Measurements from ENCODE around the gene ATG16L1.

ATG16L1 gene

GRCh38 chr2:233251306-233252116, at the start of gene ATG16L1:
TSS of gene ATG16L1 (plus strand) at chr2:233251673. CDS start at chr2:233251828, 155 bp downstream.
- TF ChIP-seq, protein P1, sequence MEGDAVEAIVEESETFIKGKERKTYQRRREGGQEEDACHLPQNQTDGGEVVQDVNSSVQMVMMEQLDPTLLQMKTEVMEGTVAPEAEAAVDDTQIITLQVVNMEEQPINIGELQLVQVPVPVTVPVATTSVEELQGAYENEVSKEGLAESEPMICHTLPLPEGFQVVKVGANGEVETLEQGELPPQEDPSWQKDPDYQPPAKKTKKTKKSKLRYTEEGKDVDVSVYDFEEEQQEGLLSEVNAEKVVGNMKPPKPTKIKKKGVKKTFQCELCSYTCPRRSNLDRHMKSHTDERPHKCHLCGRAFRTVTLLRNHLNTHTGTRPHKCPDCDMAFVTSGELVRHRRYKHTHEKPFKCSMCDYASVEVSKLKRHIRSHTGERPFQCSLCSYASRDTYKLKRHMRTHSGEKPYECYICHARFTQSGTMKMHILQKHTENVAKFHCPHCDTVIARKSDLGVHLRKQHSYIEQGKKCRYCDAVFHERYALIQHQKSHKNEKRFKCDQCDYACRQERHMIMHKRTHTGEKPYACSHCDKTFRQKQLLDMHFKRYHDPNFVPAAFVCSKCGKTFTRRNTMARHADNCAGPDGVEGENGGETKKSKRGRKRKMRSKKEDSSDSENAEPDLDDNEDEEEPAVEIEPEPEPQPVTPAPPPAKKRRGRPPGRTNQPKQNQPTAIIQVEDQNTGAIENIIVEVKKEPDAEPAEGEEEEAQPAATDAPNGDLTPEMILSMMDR (IDR thresholded peaks at IDR 0.05; ENCODE audit: low read depth, low read length): peak; percentile 89
- peak within 1 kb of the TSS; percentile 91 for H3K4me3 ChIP-seq (ENCODE audit: low read depth, low read length)

- H3K4me3 ChIP-seq (ENCODE audit: low read depth, low read length): no peak overlapping the region
- TF ChIP-seq, protein P1 (IDR thresholded peaks at IDR 0.05; ENCODE audit: low read depth, low read length): no peak
Measured at GRCh38 chr2:233202531-233202944, 48.9 kb upstream of the ATG16L1 start.

DNA sequence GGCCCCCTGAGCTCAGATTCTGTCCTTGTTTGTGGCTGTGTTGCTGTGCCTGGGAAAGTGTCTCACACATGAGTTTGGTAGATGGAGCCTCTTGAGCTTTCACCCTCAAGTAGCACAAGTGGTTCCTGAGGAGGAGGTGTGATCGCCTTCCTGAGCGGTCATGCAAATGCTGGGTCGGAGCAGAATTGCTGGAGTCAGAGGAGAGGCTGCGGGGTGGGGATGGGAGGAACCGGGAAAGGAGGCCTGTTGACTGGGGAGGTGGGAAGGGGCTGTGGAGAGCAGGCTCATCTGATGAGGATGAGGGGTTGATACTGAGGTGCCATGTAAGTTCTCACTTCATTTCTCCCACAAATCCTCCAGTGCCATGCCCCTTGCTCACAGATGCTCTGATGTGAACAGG, 48.4 kb upstream of the ATG16L1 start:
- TF ChIP-seq, protein P1 (IDR thresholded peaks at IDR 0.05; ENCODE audit: low read depth, low read length): no peak
- no peak overlapping the region for H3K4me3 ChIP-seq (ENCODE audit: low read depth, low read length)

- TF ChIP-seq, protein P1 (IDR thresholded peaks at IDR 0.05; ENCODE audit: low read depth, low read length): no peak
Measured at GRCh38 chr2:233204286-233204936, 47.1 kb upstream of the ATG16L1 start.

GRCh38 chr2:233208382-233209116, 42.9 kb upstream of the ATG16L1 start:
- TF ChIP-seq, protein P1 (IDR thresholded peaks at IDR 0.05; ENCODE audit: low read depth, low read length): no peak
- no peak overlapping the region for H3K4me3 ChIP-seq (ENCODE audit: low read depth, low read length)

More at GRCh38 chr2:233204286-233204936, 47.1 kb upstream of the ATG16L1 start:
- no peak overlapping the region for H3K4me3 ChIP-seq (ENCODE audit: low read depth, low read length)

GRCh38 chr2:233209117-233209532, 42.3 kb upstream of the ATG16L1 start:
- H3K4me3 ChIP-seq (ENCODE audit: low read depth, low read length): no peak overlapping the region
- TF ChIP-seq, protein P1 (IDR thresholded peaks at IDR 0.05; ENCODE audit: low read depth, low read length): no peak

All from WI38 (cell line).